ENCODE measurements around the gene FAF1.

DNA sequence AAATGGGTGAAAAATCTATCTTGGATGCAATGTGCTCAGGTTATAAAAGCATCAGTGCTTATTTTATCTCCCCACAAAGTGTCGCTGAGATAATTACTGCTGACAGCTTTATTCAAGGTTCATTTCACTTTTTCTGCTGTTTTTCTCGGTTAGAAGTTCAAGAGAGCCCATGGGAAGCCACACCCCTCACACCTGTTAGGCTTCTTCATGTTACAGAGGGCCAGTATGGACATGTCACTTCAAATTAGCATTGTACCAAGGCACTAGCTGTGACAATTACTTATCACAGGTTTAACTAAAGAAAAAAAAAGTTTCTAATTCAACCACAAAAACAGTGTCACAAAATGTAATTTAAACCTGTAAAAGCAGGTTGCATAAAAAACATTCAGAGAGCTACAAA lies 349.5 kb downstream of the FAF1 start:
- TF ChIP-seq, protein P1, sequence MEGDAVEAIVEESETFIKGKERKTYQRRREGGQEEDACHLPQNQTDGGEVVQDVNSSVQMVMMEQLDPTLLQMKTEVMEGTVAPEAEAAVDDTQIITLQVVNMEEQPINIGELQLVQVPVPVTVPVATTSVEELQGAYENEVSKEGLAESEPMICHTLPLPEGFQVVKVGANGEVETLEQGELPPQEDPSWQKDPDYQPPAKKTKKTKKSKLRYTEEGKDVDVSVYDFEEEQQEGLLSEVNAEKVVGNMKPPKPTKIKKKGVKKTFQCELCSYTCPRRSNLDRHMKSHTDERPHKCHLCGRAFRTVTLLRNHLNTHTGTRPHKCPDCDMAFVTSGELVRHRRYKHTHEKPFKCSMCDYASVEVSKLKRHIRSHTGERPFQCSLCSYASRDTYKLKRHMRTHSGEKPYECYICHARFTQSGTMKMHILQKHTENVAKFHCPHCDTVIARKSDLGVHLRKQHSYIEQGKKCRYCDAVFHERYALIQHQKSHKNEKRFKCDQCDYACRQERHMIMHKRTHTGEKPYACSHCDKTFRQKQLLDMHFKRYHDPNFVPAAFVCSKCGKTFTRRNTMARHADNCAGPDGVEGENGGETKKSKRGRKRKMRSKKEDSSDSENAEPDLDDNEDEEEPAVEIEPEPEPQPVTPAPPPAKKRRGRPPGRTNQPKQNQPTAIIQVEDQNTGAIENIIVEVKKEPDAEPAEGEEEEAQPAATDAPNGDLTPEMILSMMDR (IDR thresholded peaks at IDR 0.05), result no peak
- TF ChIP-seq POLR2A (IDR thresholded peaks at IDR 0.05) (no peak), EP300 (IDR thresholded peaks at IDR 0.05) (no peak)

Measured in tibial nerve (tissue), 4 donors.